CD8-positive, alpha-beta memory T cell (primary cell): Measurements from ENCODE around the gene SLC25A12. TPM values are rescaled to one million over a fixed set of nuclear protein-coding genes. Genes with fewer than 3 reads are reported as not detected.

Experiments used
- CTCF ChIA-PET: fragments of 350-600 bp; sonication (Branson Sonifier 250); formaldehyde crosslinking; loops from one replicate; lab custom pipeline; 2021; ENCODE audit warnings: antibody characterized with exemption; lab: Charles Lee
- POLR2A ChIA-PET: fragments of 350-600 bp; sonication (Branson Sonifier 250); formaldehyde crosslinking; loops from one replicate; lab custom pipeline; 2021; ENCODE audit warnings: antibody characterized with exemption; lab: Charles Lee
- DNase-seq, 5 donors: peaks; one replicate each; pipeline versions ENCODE4 v3.0.0 to v3.0.0-alpha.2; 2020 to 2022; ENCODE audit warnings: mixed read lengths in 1 of 5
- H3K27ac ChIP-seq: one replicate; pipeline ENCODE4 v1.7.0; 2013; ENCODE audit warnings: low read depth, mild to moderate bottlenecking, low read length, moderate library complexity
- H3K27me3 ChIP-seq: 2 replicates; pipeline ENCODE4 v1.7.0; 2013; ENCODE audit warnings: low read length, mild to moderate bottlenecking; ENCODE audit not compliant: insufficient read depth, poor library complexity, severe bottlenecking
- H3K36me3 ChIP-seq: 2 replicates; pipeline ENCODE4 v1.7.0; 2013; ENCODE audit warnings: mild to moderate bottlenecking, low read length, moderate library complexity; ENCODE audit not compliant: insufficient read depth
- H3K4me1 ChIP-seq: 2 replicates; pipeline ENCODE4 v1.7.0; 2013; ENCODE audit warnings: mild to moderate bottlenecking, low read length, moderate library complexity; ENCODE audit not compliant: insufficient read depth
- H3K4me3 ChIP-seq: 2 replicates; pipeline ENCODE4 v1.7.0; 2013; ENCODE audit warnings: mild to moderate bottlenecking, low read length
- H3K9me3 ChIP-seq: 2 replicates; pipeline ENCODE4 v1.7.0; 2013; ENCODE audit warnings: mild to moderate bottlenecking, low read length
- H3K27ac Mint-ChIP-seq, 8 donors: one replicate each; pipeline ENCODE4 v1.8.0; 2020 to 2021; ENCODE audit warnings: mixed read lengths in 8 of 8, mild to moderate bottlenecking in 6 of 8, inconsistent platforms in 3 of 8, moderate library complexity in 3 of 8
- H3K27me3 Mint-ChIP-seq, 2 donors: one replicate each; pipeline ENCODE4 v1.8.0; 2020 to 2021; ENCODE audit warnings: mixed read lengths in 2 of 2, mild to moderate bottlenecking in 1 of 2, moderate library complexity in 1 of 2
- H3K36me3 Mint-ChIP-seq, 3 donors: one replicate each; pipeline ENCODE4 v1.8.0; 2020 to 2021; ENCODE audit warnings: mixed read lengths in 3 of 3, inconsistent platforms in 1 of 3, mild to moderate bottlenecking in 1 of 3
- H3K4me1 Mint-ChIP-seq, 3 donors: one replicate each; pipeline ENCODE4 v1.8.0; 2020 to 2021; ENCODE audit warnings: mixed read lengths in 3 of 3, inconsistent platforms in 1 of 3, mild to moderate bottlenecking in 1 of 3
- H3K4me3 Mint-ChIP-seq, 7 donors: one replicate each; pipeline ENCODE4 v1.8.0; 2020 to 2021; ENCODE audit warnings: mixed read lengths in 7 of 7, mild to moderate bottlenecking in 6 of 7, moderate library complexity in 4 of 7, inconsistent platforms in 2 of 7
- H3K9me3 Mint-ChIP-seq, 5 donors: one replicate each; pipeline ENCODE4 v1.8.0; 2020 to 2022; ENCODE audit warnings: mixed read lengths in 5 of 5, mild to moderate bottlenecking in 3 of 5, moderate library complexity in 2 of 5, inconsistent platforms in 1 of 5
- polyA plus RNA-seq: library from polyadenylated mRNA; unstranded; fragments of 300-500 nt; fragmentation: Illumina TruSeq; gene quantifications from one replicate; pipeline ENCODE4 v1.2.3, GENCODE V29; 2021
- total RNA-seq, 2 experiments: library from RNA; stranded (reverse); gene quantifications; one replicate each; pipeline ENCODE4 v1.2.3, GENCODE V29; 2021

SLC25A12 gene
- total and polyA plus RNA-seq, 3 experiments from 2014 or later, result 12.8 to 22.9 (median 22.2) TPM

GRCh38 chr2:171745806-171746205 lies 148.2 kb downstream of the SLC25A12 start:
- Histone ChIP-seq H3K9me3 (no peaks in the 10 kb centered on the region), H3K27ac (no peak overlapping the region), H3K27me3 (no peaks in the 10 kb centered on the region), H3K36me3 (peaks cover 15% of the 10 kb centered on the region), H3K4me3 (no peak overlapping the region), H3K4me1 (no peaks in the 10 kb centered on the region)
- Mint-ChIP-seq H3K9me3 (no peaks in the 10 kb centered on the region), H3K4me1 (peaks cover 0 to 6% (median 5%) of the 10 kb centered on the region in 3 donors), H3K36me3 (peaks cover 31 to 82% (median 36%) of the 10 kb centered on the region in 3 donors), H3K27me3 (no peaks in the 10 kb centered on the region), H3K27ac (peak overlapping the region in 1 of 8 donors; percentile 79), H3K4me3 (no peak overlapping the region)
- CTCF ChIA-PET, result no interaction called here
- POLR2A ChIA-PET, result no interaction called here
- DNase-seq, result no peak

DNA sequence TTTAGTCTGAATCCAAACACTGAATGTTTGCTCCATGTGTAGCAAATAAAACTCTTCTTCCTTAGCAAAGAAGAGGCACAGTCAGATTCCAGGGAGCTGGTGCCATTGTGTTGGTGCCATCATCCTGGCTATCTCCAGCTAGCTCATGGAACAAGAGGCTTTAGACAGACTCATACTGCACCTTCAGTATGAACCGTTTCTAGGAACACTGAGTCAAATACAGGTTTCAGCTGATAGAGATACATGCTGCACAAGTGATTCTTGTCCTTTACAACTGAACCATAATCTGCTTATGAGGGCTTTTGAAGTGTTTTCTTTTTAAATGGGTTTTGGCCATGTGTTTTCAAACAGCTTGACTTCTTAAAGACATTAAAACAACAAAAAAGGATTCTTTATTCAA lies 148.9 kb downstream of the SLC25A12 start:
- Mint-ChIP-seq H3K27me3 (no peaks in the 10 kb centered on the region), H3K36me3 (peaks cover 34 to 82% (median 34%) of the 10 kb centered on the region in 3 donors)
- no peaks in the 10 kb centered on the region for H3K9me3 ChIP-seq

GRCh38 chr2:171742760-171743159 lies 151.3 kb downstream of the SLC25A12 start:
- Mint-ChIP-seq H3K36me3 (peaks cover 30 to 76% (median 30%) of the 10 kb centered on the region in 3 donors), H3K9me3 (no peaks in the 10 kb centered on the region), H3K27ac (no peak overlapping the region), H3K4me3 (no peak overlapping the region), H3K27me3 (no peaks in the 10 kb centered on the region), H3K4me1 (peaks cover 2 to 9% (median 8%) of the 10 kb centered on the region in 3 donors)
- Histone ChIP-seq H3K4me3 (no peak overlapping the region), H3K36me3 (peaks cover 13% of the 10 kb centered on the region), H3K27ac (no peak overlapping the region), H3K9me3 (no peaks in the 10 kb centered on the region), H3K4me1 (no peaks in the 10 kb centered on the region), H3K27me3 (no peaks in the 10 kb centered on the region)
- POLR2A ChIA-PET, result no interaction called here
- CTCF ChIA-PET, result no interaction called here
- DNase-seq, result no peak

More for the DNA sequence above, 148.9 kb downstream of the SLC25A12 start:
- CTCF ChIA-PET, result no interaction called here
- Mint-ChIP-seq H3K9me3 (no peaks in the 10 kb centered on the region), H3K4me1 (peaks cover 0 to 9% (median 8%) of the 10 kb centered on the region in 3 donors), H3K27ac (no peak overlapping the region), H3K4me3 (no peak overlapping the region)
- H3K27ac ChIP-seq, result no peak overlapping the region
- POLR2A ChIA-PET, result no interaction called here
- no peaks in the 10 kb centered on the region for H3K27me3 ChIP-seq
- H3K4me1 ChIP-seq, result no peaks in the 10 kb centered on the region
- DNase-seq, result no peak
- no peak overlapping the region for H3K4me3 ChIP-seq
- H3K36me3 ChIP-seq, result peaks cover 15% of the 10 kb centered on the region

- Mint-ChIP-seq H3K4me1 (peaks cover 2 to 9% (median 8%) of the 10 kb centered on the region in 3 donors), H3K9me3 (no peaks in the 10 kb centered on the region), H3K27me3 (no peaks in the 10 kb centered on the region), H3K4me3 (no peak overlapping the region), H3K36me3 (peaks cover 28 to 75% (median 39%) of the 10 kb centered on the region in 3 donors), H3K27ac (peak overlapping the region in 1 of 8 donors; percentile 29)
- Histone ChIP-seq H3K36me3 (peaks cover 13% of the 10 kb centered on the region), H3K27ac (no peak overlapping the region), H3K27me3 (no peaks in the 10 kb centered on the region), H3K9me3 (no peaks in the 10 kb centered on the region), H3K4me1 (no peaks in the 10 kb centered on the region), H3K4me3 (no peak overlapping the region)
- ChIA-PET CTCF (no interaction called here), POLR2A (no interaction called here)
- no peak for DNase-seq
These were observed 152.9 kb downstream of the SLC25A12 start for GRCh38 chr2:171741189-171741588.

DNA sequence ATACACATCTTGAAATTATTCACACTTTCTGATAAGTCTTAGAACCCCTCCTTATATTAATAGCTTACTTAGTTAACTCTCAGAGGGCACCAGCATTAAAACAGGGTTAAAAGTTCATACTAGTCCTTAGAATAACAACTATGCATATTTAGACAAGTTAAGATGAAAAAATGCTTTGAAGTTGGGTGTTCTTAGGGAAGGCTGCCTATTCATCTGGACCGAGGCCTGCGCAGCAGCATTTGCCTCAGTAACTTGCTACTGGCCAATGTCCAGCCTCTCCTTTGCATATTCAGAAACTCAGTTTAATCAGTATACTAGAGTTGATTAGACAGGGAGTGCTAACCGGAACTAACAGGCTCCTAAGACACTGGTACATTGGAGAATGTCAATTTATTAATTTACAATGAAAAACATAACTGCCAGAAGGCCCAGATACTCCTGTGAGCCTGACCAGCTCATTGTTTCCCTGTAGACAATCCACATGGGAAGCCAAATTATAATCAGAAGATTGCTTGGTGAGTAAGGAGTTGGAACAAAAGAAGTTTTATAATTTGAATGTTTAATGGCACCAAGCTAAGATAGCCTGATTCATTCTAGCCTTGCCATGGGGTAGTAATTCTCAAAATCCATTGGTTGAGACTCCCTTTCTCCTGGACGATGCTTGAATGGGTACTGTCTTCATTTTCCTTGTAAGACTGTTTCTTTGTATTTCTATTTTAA lies 157.9 kb downstream of the SLC25A12 start:
- no peaks in the 10 kb centered on the region for H3K27me3 ChIP-seq
- no peak overlapping the region for H3K27ac ChIP-seq
- H3K9me3 ChIP-seq, result no peaks in the 10 kb centered on the region
- H3K4me3 ChIP-seq, result no peak overlapping the region
- no peaks in the 10 kb centered on the region for H3K9me3 Mint-ChIP-seq
- H3K4me1 Mint-ChIP-seq, result peaks cover 2 to 7% (median 6%) of the 10 kb centered on the region in 3 donors
- no peaks in the 10 kb centered on the region for H3K27me3 Mint-ChIP-seq
- H3K4me1 ChIP-seq, result no peaks in the 10 kb centered on the region
- no peak overlapping the region for H3K27ac Mint-ChIP-seq
- POLR2A ChIA-PET, result no interaction called here
- CTCF ChIA-PET, result no interaction called here
- peaks cover 4% of the 10 kb centered on the region for H3K36me3 ChIP-seq
- DNase-seq, result no peak
- no peak overlapping the region for H3K4me3 Mint-ChIP-seq
- peaks cover 16 to 80% (median 41%) of the 10 kb centered on the region in 3 donors for H3K36me3 Mint-ChIP-seq

Other genes with a start within 250 kb of the SLC25A12 start
- 10 to 100 TPM; 48.3 to 50.4 TPM for gene DYNC1I2, start 206.8 kb downstream of the SLC25A12 start, total RNA-seq
- 27.6 TPM for gene DYNC1I2, start 206.8 kb downstream of the SLC25A12 start, polyA plus RNA-seq
- gene HAT1, start 28.2 kb upstream of the SLC25A12 start, total RNA-seq, result 10 to 100 TPM; 85.1 to 88.7 TPM
- 65.6 TPM for gene HAT1, start 28.2 kb upstream of the SLC25A12 start, polyA plus RNA-seq
- 10 to 100 TPM in 1 of 2 experiments, 1 to 10 TPM in 1; 9.0 to 10.2 TPM for gene METAP1D, start 105.7 kb upstream of the SLC25A12 start, total RNA-seq
- 2.7 TPM for gene METAP1D, start 105.7 kb upstream of the SLC25A12 start, polyA plus RNA-seq
- gene DLX1, start 191.3 kb upstream of the SLC25A12 start, total RNA-seq, result not detected
- not detected for gene DLX1, start 191.3 kb upstream of the SLC25A12 start, polyA plus RNA-seq
- under 1 TPM in 1 of 2 experiments, not detected in 1; 0.16 TPM for gene DLX2, start 208.7 kb upstream of the SLC25A12 start, total RNA-seq
- not detected for gene DLX2, start 208.7 kb upstream of the SLC25A12 start, polyA plus RNA-seq